Measurements from ENCODE around the gene EML4.

The EML4 gene

GRCh38 chr2:42252464-42252863, 83.3 kb downstream of the EML4 start:
- no peak for TF ChIP-seq GATA3 (IDR thresholded peaks at IDR 0.05; ENCODE audit: low read depth, low read length)

- TF ChIP-seq GATA3 (IDR thresholded peaks at IDR 0.05; ENCODE audit: low read depth, low read length) = no peak
- no peak for TF ChIP-seq GATA2 (IDR thresholded peaks at IDR 0.05; ENCODE audit: low read depth, low read length)
These were observed 85.2 kb downstream of the EML4 start for GRCh38 chr2:42254186-42254895.

GRCh38 chr2:42256505-42256904, 87.4 kb downstream of the EML4 start:
- TF ChIP-seq GATA3 (IDR thresholded peaks at IDR 0.05; ENCODE audit: low read depth, low read length) (no peak), GATA2 (IDR thresholded peaks at IDR 0.05; ENCODE audit: low read depth, low read length) (no peak)

- TF ChIP-seq GATA3 (IDR thresholded peaks at IDR 0.05; ENCODE audit: low read depth, low read length) (no peak), GATA2 (IDR thresholded peaks at IDR 0.05; ENCODE audit: low read depth, low read length) (no peak)
These were observed 92.5 kb downstream of the EML4 start for GRCh38 chr2:42261518-42262195.

GRCh38 chr2:42266236-42266635, 97.1 kb downstream of the EML4 start:
- no peak for TF ChIP-seq GATA2 (IDR thresholded peaks at IDR 0.05; ENCODE audit: low read depth, low read length)
- no peak for TF ChIP-seq GATA3 (IDR thresholded peaks at IDR 0.05; ENCODE audit: low read depth, low read length)

- no peak for TF ChIP-seq GATA3 (IDR thresholded peaks at IDR 0.05; ENCODE audit: low read depth, low read length)
- TF ChIP-seq GATA2 (IDR thresholded peaks at IDR 0.05; ENCODE audit: low read depth, low read length) = no peak
These were observed 98.4 kb downstream of the EML4 start for GRCh38 chr2:42267530-42267929.

- TF ChIP-seq GATA2 (IDR thresholded peaks at IDR 0.05; ENCODE audit: low read depth, low read length) = no peak
- TF ChIP-seq GATA3 (IDR thresholded peaks at IDR 0.05; ENCODE audit: low read depth, low read length) = no peak
These were observed 99.5 kb downstream of the EML4 start for GRCh38 chr2:42268528-42269151.

GRCh38 chr2:42270757-42271156, 101.6 kb downstream of the EML4 start:
- TF ChIP-seq GATA2 (IDR thresholded peaks at IDR 0.05; ENCODE audit: low read depth, low read length) = no peak
- no peak for TF ChIP-seq GATA3 (IDR thresholded peaks at IDR 0.05; ENCODE audit: low read depth, low read length)

GRCh38 chr2:42274863-42275262, 105.7 kb downstream of the EML4 start:
- TF ChIP-seq GATA2 (IDR thresholded peaks at IDR 0.05; ENCODE audit: low read depth, low read length) = no peak
- TF ChIP-seq GATA3 (IDR thresholded peaks at IDR 0.05; ENCODE audit: low read depth, low read length) = no peak

GRCh38 chr2:42281416-42282081, 112.4 kb downstream of the EML4 start:
- no peak for TF ChIP-seq GATA3 (IDR thresholded peaks at IDR 0.05; ENCODE audit: low read depth, low read length)
- no peak for TF ChIP-seq GATA2 (IDR thresholded peaks at IDR 0.05; ENCODE audit: low read depth, low read length)

- TF ChIP-seq GATA2 (IDR thresholded peaks at IDR 0.05; ENCODE audit: low read depth, low read length) (no peak), GATA3 (IDR thresholded peaks at IDR 0.05; ENCODE audit: low read depth, low read length) (no peak)
These were observed 114.9 kb downstream of the EML4 start for GRCh38 chr2:42284019-42284418.

GRCh38 chr2:42286268-42286946, 117.3 kb downstream of the EML4 start:
- TF ChIP-seq GATA2 (IDR thresholded peaks at IDR 0.05; ENCODE audit: low read depth, low read length) (no peak), GATA3 (IDR thresholded peaks at IDR 0.05; ENCODE audit: low read depth, low read length) (no peak)

GRCh38 chr2:42288811-42289210, 119.7 kb downstream of the EML4 start:
- TF ChIP-seq GATA3 (IDR thresholded peaks at IDR 0.05; ENCODE audit: low read depth, low read length) (no peak), GATA2 (IDR thresholded peaks at IDR 0.05; ENCODE audit: low read depth, low read length) (no peak)

GRCh38 chr2:42289222-42289621, 120.1 kb downstream of the EML4 start:
- no peak for TF ChIP-seq GATA3 (IDR thresholded peaks at IDR 0.05; ENCODE audit: low read depth, low read length)
- peak; percentile 40 for TF ChIP-seq GATA2 (IDR thresholded peaks at IDR 0.05; ENCODE audit: low read depth, low read length)

All from SH-SY5Y (cell line).